SH-SY5Y (cell line): ENCODE measurements around the gene DOK4.

Experiments
- GATA2 ChIP-seq: IDR thresholded peaks from 2 replicates; pipeline ENCODE4 v1.6.1; 2011; ENCODE audit warnings: mild to moderate bottlenecking, low read depth, low read length
- GATA3 ChIP-seq: IDR thresholded peaks from 2 replicates; pipeline ENCODE4 v1.6.1; 2011; ENCODE audit warnings: low read depth, mild to moderate bottlenecking, low read length, moderate library complexity

DNA sequence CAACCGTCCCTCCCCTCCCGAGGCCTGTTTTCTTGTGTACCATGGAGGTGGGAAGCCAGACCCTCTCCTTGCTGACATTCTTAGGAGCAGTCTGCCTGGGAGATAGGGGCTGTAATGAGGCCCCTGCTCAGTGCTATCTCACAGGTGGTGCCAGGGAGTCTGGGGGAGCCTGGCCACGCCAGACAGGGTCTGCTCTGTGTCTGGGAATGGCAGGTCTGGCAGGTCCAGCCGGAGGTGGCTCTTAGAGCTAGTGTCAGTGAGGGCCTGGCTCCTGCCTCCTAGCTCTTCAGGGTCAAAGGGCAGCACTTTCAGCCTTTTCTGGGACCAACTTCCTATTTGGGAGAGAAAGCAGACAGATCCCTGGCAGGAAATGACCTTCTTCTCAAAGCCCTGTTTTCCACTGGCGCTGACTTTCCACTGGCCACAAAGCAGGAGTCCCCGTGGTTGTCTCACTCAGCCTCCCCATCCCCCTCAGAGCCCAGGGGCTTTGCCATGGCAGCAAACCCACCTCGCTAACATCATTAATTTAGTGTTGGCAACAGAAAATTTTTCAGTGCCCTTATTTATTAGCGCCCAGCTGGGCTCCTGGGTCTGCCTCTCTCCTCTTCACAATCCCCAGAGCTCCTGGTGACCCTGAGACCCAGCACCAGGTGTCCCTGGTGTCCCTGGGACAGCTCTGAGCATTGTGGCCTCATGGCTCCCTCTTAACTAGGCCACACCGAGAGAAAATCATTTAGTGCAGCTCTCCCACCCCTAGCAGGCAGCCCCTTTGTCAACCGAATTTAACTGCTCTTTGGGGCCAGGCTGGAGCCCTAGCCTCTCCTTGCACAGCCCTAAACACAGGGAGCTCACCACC lies 24.0 kb upstream of the DOK4 start:
- peak; percentile 94 for TF ChIP-seq GATA2
- TF ChIP-seq GATA3 = no peak
